Measurements from ENCODE around the gene TIGAR. TPM values are rescaled to one million over a fixed set of nuclear protein-coding genes. Genes with fewer than 3 reads are reported as not detected.

The TIGAR gene
- total and polyA plus RNA-seq, 4 donors: 0.56 to 3.3 (median 2.0) TPM

- TF ChIP-seq REST (IDR thresholded peaks at IDR 0.05): no peak
- no peak for TF ChIP-seq FOXA1 (IDR thresholded peaks at IDR 0.05)
Measured at GRCh38 chr12:4379405-4379804, 58.4 kb downstream of the TIGAR start, which contains the start of gene FGF23 (continued).

DNA sequence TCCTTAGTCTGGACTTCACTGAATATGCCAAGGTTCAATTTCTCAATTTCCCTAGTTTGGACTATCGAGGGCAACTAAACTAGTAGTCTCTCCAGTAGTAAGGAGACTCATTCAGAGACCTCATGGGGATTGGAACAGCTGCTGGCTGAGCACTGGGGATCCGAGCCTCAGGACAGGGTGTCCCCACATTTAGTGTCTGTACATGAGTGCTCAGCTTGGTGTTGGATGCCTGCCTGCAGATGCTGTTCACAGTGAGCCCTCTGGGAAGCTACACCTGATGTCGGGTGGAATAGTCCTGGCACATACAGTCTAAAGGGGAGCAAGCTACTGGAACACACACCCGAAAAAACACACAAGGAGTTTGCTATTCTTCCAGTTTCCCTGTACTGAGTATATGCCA, 59.3 kb downstream of the TIGAR start:
- H3K36me3 ChIP-seq (ENCODE audit: control insufficient read depth in 4 of 4, insufficient read depth in 3 of 4, low read depth in 1 of 4, low read length in 3 of 4): no peaks in the 10 kb centered on the region
- no peaks in the 10 kb centered on the region for H3K9me3 ChIP-seq (ENCODE audit: control insufficient read depth in 4 of 4, low read length in 3 of 4)
- no peak overlapping the region for H3K9ac ChIP-seq (ENCODE audit: low read depth in 1 of 2, low read length in 2 of 2)
- no peak overlapping the region for H3K27ac ChIP-seq (ENCODE audit: low read depth in 1 of 2, low read length in 2 of 2)
- TF ChIP-seq HNF4G (IDR thresholded peaks at IDR 0.05): no peak
- TF ChIP-seq HNF4A (conservative IDR thresholded peaks at IDR 0.05): no peak
- no peak for TF ChIP-seq SP1 (IDR thresholded peaks at IDR 0.05)
- TF ChIP-seq RAD21 (IDR thresholded peaks at IDR 0.05): no peak
- TF ChIP-seq FOXA2 (IDR thresholded peaks at IDR 0.05): no peak
- no peak for TF ChIP-seq FOXA1 (IDR thresholded peaks at IDR 0.05)
- no peak for TF ChIP-seq RXRA (IDR thresholded peaks at IDR 0.05)
- no peak for TF ChIP-seq REST (IDR thresholded peaks at IDR 0.05)
- TF ChIP-seq, protein P1, sequence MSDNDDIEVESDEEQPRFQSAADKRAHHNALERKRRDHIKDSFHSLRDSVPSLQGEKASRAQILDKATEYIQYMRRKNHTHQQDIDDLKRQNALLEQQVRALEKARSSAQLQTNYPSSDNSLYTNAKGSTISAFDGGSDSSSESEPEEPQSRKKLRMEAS (IDR thresholded peaks at IDR 0.05): no peak
- TF ChIP-seq, protein P2, sequence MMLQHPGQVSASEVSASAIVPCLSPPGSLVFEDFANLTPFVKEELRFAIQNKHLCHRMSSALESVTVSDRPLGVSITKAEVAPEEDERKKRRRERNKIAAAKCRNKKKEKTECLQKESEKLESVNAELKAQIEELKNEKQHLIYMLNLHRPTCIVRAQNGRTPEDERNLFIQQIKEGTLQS (IDR thresholded peaks at IDR 0.05): no peak
- no peak for TF ChIP-seq NR2F2 (IDR thresholded peaks at IDR 0.05)
- TF ChIP-seq TAF1 (conservative IDR thresholded peaks at IDR 0.05): no peak
- TF ChIP-seq, protein P3, sequence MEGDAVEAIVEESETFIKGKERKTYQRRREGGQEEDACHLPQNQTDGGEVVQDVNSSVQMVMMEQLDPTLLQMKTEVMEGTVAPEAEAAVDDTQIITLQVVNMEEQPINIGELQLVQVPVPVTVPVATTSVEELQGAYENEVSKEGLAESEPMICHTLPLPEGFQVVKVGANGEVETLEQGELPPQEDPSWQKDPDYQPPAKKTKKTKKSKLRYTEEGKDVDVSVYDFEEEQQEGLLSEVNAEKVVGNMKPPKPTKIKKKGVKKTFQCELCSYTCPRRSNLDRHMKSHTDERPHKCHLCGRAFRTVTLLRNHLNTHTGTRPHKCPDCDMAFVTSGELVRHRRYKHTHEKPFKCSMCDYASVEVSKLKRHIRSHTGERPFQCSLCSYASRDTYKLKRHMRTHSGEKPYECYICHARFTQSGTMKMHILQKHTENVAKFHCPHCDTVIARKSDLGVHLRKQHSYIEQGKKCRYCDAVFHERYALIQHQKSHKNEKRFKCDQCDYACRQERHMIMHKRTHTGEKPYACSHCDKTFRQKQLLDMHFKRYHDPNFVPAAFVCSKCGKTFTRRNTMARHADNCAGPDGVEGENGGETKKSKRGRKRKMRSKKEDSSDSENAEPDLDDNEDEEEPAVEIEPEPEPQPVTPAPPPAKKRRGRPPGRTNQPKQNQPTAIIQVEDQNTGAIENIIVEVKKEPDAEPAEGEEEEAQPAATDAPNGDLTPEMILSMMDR (IDR thresholded peaks at IDR 0.05; ENCODE audit: low read depth, low read length, missing input control): no peak
- no peak for TF ChIP-seq GABPA (IDR thresholded peaks at IDR 0.05 in 1 of 2, conservative IDR thresholded peaks at IDR 0.05 in 1 of 2)
- TF ChIP-seq YY1 (IDR thresholded peaks at IDR 0.05): no peak
- TF ChIP-seq EGR1 (IDR thresholded peaks at IDR 0.05; ENCODE audit: low read depth in 2 of 2): no peak
- no peak for TF ChIP-seq JUND (IDR thresholded peaks at IDR 0.05)
- no peak for TF ChIP-seq ZBTB33 (IDR thresholded peaks at IDR 0.05)
- no peak overlapping the region for H3K4me3 ChIP-seq (ENCODE audit: low read depth in 1 of 3, low read length in 3 of 3)
- no peaks in the 10 kb centered on the region for H3K4me1 ChIP-seq (ENCODE audit: control insufficient read depth in 4 of 4, insufficient read depth in 4 of 4, low read length in 3 of 4)
- peaks cover 0 to 9% (median under 1%) of the 10 kb centered on the region in 4 donors for H3K27me3 ChIP-seq (ENCODE audit: control insufficient read depth in 4 of 4, insufficient read depth in 4 of 4, low read length in 3 of 4)
- WGBS: 69% methylated on average over 4 of the region's 4 CpGs
- DNase-seq (ENCODE audit: low spot score): no peak
